Measurements from ENCODE around the gene POMT2.
A peak's percentile ranks its signal among the peaks of the same experiment; 100 is the strongest.
"Not testable (repeated sequence)": the region's sequence is repeated elsewhere in the genome, so short reads cannot be mapped to it uniquely, and the experiment has no call there.

The POMT2 gene

GRCh38 chr14:77329872-77330271 lies 9.2 kb upstream of the POMT2 start:
- no peak for FAIRE-seq
- TF ChIP-seq POLR2A (IDR thresholded peaks at IDR 0.05; ENCODE audit: low read depth, low read length) (no peak), POLR2AphosphoS5 (IDR thresholded peaks at IDR 0.05; ENCODE audit: low read depth, low read length) (no peak), SPI1 (IDR thresholded peaks at IDR 0.05; ENCODE audit: low read depth, low read length) (no peak), TAF1 (IDR thresholded peaks at IDR 0.05; ENCODE audit: low read depth, low read length) (no peak), POU2F2 (IDR thresholded peaks at IDR 0.05; ENCODE audit: low read depth, low read length) (no peak), PAX5 (IDR thresholded peaks at IDR 0.05; ENCODE audit: insufficient read depth, low read length, severe bottlenecking) (no peak)
- DNase-seq (ENCODE audit: insufficient read length, low spot score), result no peak

- no peak for DNase-seq (ENCODE audit: insufficient read length, low spot score)
These were observed 6.4 kb upstream of the POMT2 start for GRCh38 chr14:77327111-77327510.

GRCh38 chr14:77325746-77326094 lies 5.0 kb upstream of the POMT2 start:
- FAIRE-seq (no peak), DNase-seq (ENCODE audit: insufficient read length, low spot score) (no peak)
- TF ChIP-seq POLR2A (IDR thresholded peaks at IDR 0.05; ENCODE audit: low read depth, low read length), result no peak
- TF ChIP-seq SPI1 (IDR thresholded peaks at IDR 0.05; ENCODE audit: low read depth, low read length), result no peak
- TF ChIP-seq POU2F2 (IDR thresholded peaks at IDR 0.05; ENCODE audit: low read depth, low read length), result no peak
- TF ChIP-seq PAX5 (IDR thresholded peaks at IDR 0.05; ENCODE audit: insufficient read depth, low read length, severe bottlenecking), result no peak
- no peak for TF ChIP-seq TAF1 (IDR thresholded peaks at IDR 0.05; ENCODE audit: low read depth, low read length)
- no peak for TF ChIP-seq POLR2AphosphoS5 (IDR thresholded peaks at IDR 0.05; ENCODE audit: low read depth, low read length)

More at GRCh38 chr14:77327111-77327510, 6.4 kb upstream of the POMT2 start:
- TF ChIP-seq TAF1 (IDR thresholded peaks at IDR 0.05; ENCODE audit: low read depth, low read length), result no peak
- FAIRE-seq, result no peak

- no peak for TF ChIP-seq POLR2A (IDR thresholded peaks at IDR 0.05; ENCODE audit: low read depth, low read length)
- no peak for TF ChIP-seq SPI1 (IDR thresholded peaks at IDR 0.05; ENCODE audit: low read depth, low read length)
- FAIRE-seq (no peak), DNase-seq (ENCODE audit: insufficient read length, low spot score) (no peak)
These were observed 4.4 kb upstream of the POMT2 start for GRCh38 chr14:77324816-77325745.

- TF ChIP-seq POLR2AphosphoS5 (IDR thresholded peaks at IDR 0.05; ENCODE audit: low read depth, low read length) (no peak), POLR2A (IDR thresholded peaks at IDR 0.05; ENCODE audit: low read depth, low read length) (no peak), PAX5 (IDR thresholded peaks at IDR 0.05; ENCODE audit: insufficient read depth, low read length, severe bottlenecking) (no peak), POU2F2 (IDR thresholded peaks at IDR 0.05; ENCODE audit: low read depth, low read length) (no peak), TAF1 (IDR thresholded peaks at IDR 0.05; ENCODE audit: low read depth, low read length) (no peak), SPI1 (IDR thresholded peaks at IDR 0.05; ENCODE audit: low read depth, low read length) (no peak)
These were observed 3.6 kb upstream of the POMT2 start for GRCh38 chr14:77324289-77324688.

GRCh38 chr14:77323571-77323970 lies 2.9 kb upstream of the POMT2 start:
- no peak for TF ChIP-seq POLR2AphosphoS5 (IDR thresholded peaks at IDR 0.05; ENCODE audit: low read depth, low read length)
- no peak for TF ChIP-seq PAX5 (IDR thresholded peaks at IDR 0.05; ENCODE audit: insufficient read depth, low read length, severe bottlenecking)
- no peak for TF ChIP-seq SPI1 (IDR thresholded peaks at IDR 0.05; ENCODE audit: low read depth, low read length)
- no peak for TF ChIP-seq POU2F2 (IDR thresholded peaks at IDR 0.05; ENCODE audit: low read depth, low read length)
- TF ChIP-seq POLR2A (IDR thresholded peaks at IDR 0.05; ENCODE audit: low read depth, low read length), result no peak
- TF ChIP-seq TAF1 (IDR thresholded peaks at IDR 0.05; ENCODE audit: low read depth, low read length), result no peak
- FAIRE-seq (no peak), DNase-seq (ENCODE audit: insufficient read length, low spot score) (no peak)

More at GRCh38 chr14:77324289-77324688, 3.6 kb upstream of the POMT2 start:
- no peak for DNase-seq (ENCODE audit: insufficient read length, low spot score)
- no peak for FAIRE-seq

GRCh38 chr14:77322951-77323350 lies 2.3 kb upstream of the POMT2 start:
- TF ChIP-seq TAF1 (IDR thresholded peaks at IDR 0.05; ENCODE audit: low read depth, low read length) (no peak), POLR2AphosphoS5 (IDR thresholded peaks at IDR 0.05; ENCODE audit: low read depth, low read length) (no peak), POU2F2 (IDR thresholded peaks at IDR 0.05; ENCODE audit: low read depth, low read length) (no peak), SPI1 (IDR thresholded peaks at IDR 0.05; ENCODE audit: low read depth, low read length) (no peak), POLR2A (IDR thresholded peaks at IDR 0.05; ENCODE audit: low read depth, low read length) (no peak), PAX5 (IDR thresholded peaks at IDR 0.05; ENCODE audit: insufficient read depth, low read length, severe bottlenecking) (no peak)
- FAIRE-seq, result no peak
- DNase-seq (ENCODE audit: insufficient read length, low spot score), result no peak

GRCh38 chr14:77322250-77322902 lies 1.7 kb upstream of the POMT2 start:
- FAIRE-seq, result peak; percentile 76
- no peak for TF ChIP-seq SPI1 (IDR thresholded peaks at IDR 0.05; ENCODE audit: low read depth, low read length)
- TF ChIP-seq TAF1 (IDR thresholded peaks at IDR 0.05; ENCODE audit: low read depth, low read length), result no peak
- TF ChIP-seq POLR2A (IDR thresholded peaks at IDR 0.05; ENCODE audit: low read depth, low read length), result no peak
- no peak for TF ChIP-seq PAX5 (IDR thresholded peaks at IDR 0.05; ENCODE audit: insufficient read depth, low read length, severe bottlenecking)
- no peak for TF ChIP-seq POLR2AphosphoS5 (IDR thresholded peaks at IDR 0.05; ENCODE audit: low read depth, low read length)
- no peak for TF ChIP-seq POU2F2 (IDR thresholded peaks at IDR 0.05; ENCODE audit: low read depth, low read length)

GRCh38 chr14:77319422-77319821 lies 1.3 kb downstream of the POMT2 start:
- no peak for DNase-seq (ENCODE audit: insufficient read length, low spot score)
- TF ChIP-seq SPI1 (IDR thresholded peaks at IDR 0.05; ENCODE audit: low read depth, low read length), result no peak
- FAIRE-seq, result no peak

More at GRCh38 chr14:77322250-77322902, 1.7 kb upstream of the POMT2 start:
- no peak for DNase-seq (ENCODE audit: insufficient read length, low spot score)

GRCh38 chr14:77318756-77319155 lies 1.9 kb downstream of the POMT2 start:
- FAIRE-seq; DNase-seq (ENCODE audit: insufficient read length, low spot score): not testable (repeated sequence)

All from GM12891 (cell line).